ENCODE results near the gene CABLES1. TPM values are rescaled to one million over a fixed set of nuclear protein-coding genes. Genes with fewer than 3 reads are reported as not detected.

CABLES1 gene
- total RNA-seq, 2 donors from 2014 or later = 9.9 to 16.7 TPM

- Histone ChIP-seq H3K27ac (ENCODE audit: low read depth, low read length) (no peak overlapping the region), H3K4me1 (ENCODE audit: control insufficient read depth, insufficient read depth, low read length) (peaks cover 4% of the 10 kb centered on the region), H3K9ac (ENCODE audit: extremely low read depth, low read length, poor library complexity, severe bottlenecking) (no peak overlapping the region), H3K9me3 (ENCODE audit: control insufficient read depth, low read length) (peaks cover 16% of the 10 kb centered on the region), H3K36me3 (ENCODE audit: control insufficient read depth, insufficient read depth, low read length) (no peaks in the 10 kb centered on the region), H3K27me3 (ENCODE audit: control insufficient read depth, insufficient read depth, low read length, poor library complexity, severe bottlenecking) (no peaks in the 10 kb centered on the region), H3K4me3 (ENCODE audit: low read length) (no peak overlapping the region)
- WGBS, 2 experiments (ENCODE audit: insufficient coverage in 1 of 2, insufficient read length in 1 of 2) = 97 to 98% methylated on average over 10 of the region's 10 CpGs
- Mint-ChIP-seq H3K27ac (no peak overlapping the region), H3K4me1 (peaks cover 8% of the 10 kb centered on the region), H3K4me3 (no peak overlapping the region), H3K36me3 (ENCODE audit: low read depth) (peaks cover 76% of the 10 kb centered on the region), H3K9me3 (no peaks in the 10 kb centered on the region), H3K27me3 (ENCODE audit: insufficient read depth) (no peaks in the 10 kb centered on the region)
- DNase-seq = no peak
- no peak for TF ChIP-seq CTCF (conservative IDR thresholded peaks at IDR 0.05)
Measured at GRCh38 chr18:23201741-23202140, 66.5 kb downstream of the CABLES1 start.

- peaks cover 15% of the 10 kb centered on the region for H3K9me3 ChIP-seq (ENCODE audit: control insufficient read depth, low read length)
- no peak for DNase-seq
- H3K9me3 Mint-ChIP-seq = peaks cover 6% of the 10 kb centered on the region
- H3K4me3 Mint-ChIP-seq = no peak overlapping the region
- no peak overlapping the region for H3K27ac Mint-ChIP-seq
- peaks cover 69% of the 10 kb centered on the region for H3K36me3 Mint-ChIP-seq (ENCODE audit: low read depth)
- H3K27me3 ChIP-seq (ENCODE audit: control insufficient read depth, insufficient read depth, low read length, poor library complexity, severe bottlenecking) = no peaks in the 10 kb centered on the region
- H3K4me3 ChIP-seq (ENCODE audit: low read length) = no peak overlapping the region
- peaks cover 8% of the 10 kb centered on the region for H3K4me1 Mint-ChIP-seq
- no peak for TF ChIP-seq CTCF (conservative IDR thresholded peaks at IDR 0.05)
- no peaks in the 10 kb centered on the region for H3K27me3 Mint-ChIP-seq (ENCODE audit: insufficient read depth)
- peaks cover 4% of the 10 kb centered on the region for H3K4me1 ChIP-seq (ENCODE audit: control insufficient read depth, insufficient read depth, low read length)
- 91 to 96% methylated on average over 13 to 15 of the region's 15 CpGs for WGBS, 2 experiments (ENCODE audit: insufficient coverage in 1 of 2, insufficient read length in 1 of 2)
- H3K27ac ChIP-seq (ENCODE audit: low read depth, low read length) = no peak overlapping the region
- H3K9ac ChIP-seq (ENCODE audit: extremely low read depth, low read length, poor library complexity, severe bottlenecking) = no peak overlapping the region
- no peaks in the 10 kb centered on the region for H3K36me3 ChIP-seq (ENCODE audit: control insufficient read depth, insufficient read depth, low read length)
Measured at GRCh38 chr18:23203891-23204432, 68.7 kb downstream of the CABLES1 start.

GRCh38 chr18:23204589-23205235 lies 69.4 kb downstream of the CABLES1 start:
- peaks cover 69% of the 10 kb centered on the region for H3K36me3 Mint-ChIP-seq (ENCODE audit: low read depth)
- Histone ChIP-seq H3K36me3 (ENCODE audit: control insufficient read depth, insufficient read depth, low read length) (no peaks in the 10 kb centered on the region), H3K27ac (ENCODE audit: low read depth, low read length) (no peak overlapping the region), H3K4me3 (ENCODE audit: low read length) (no peak overlapping the region), H3K9ac (ENCODE audit: extremely low read depth, low read length, poor library complexity, severe bottlenecking) (no peak overlapping the region), H3K9me3 (ENCODE audit: control insufficient read depth, low read length) (peaks cover 9% of the 10 kb centered on the region), H3K27me3 (ENCODE audit: control insufficient read depth, insufficient read depth, low read length, poor library complexity, severe bottlenecking) (no peaks in the 10 kb centered on the region), H3K4me1 (ENCODE audit: control insufficient read depth, insufficient read depth, low read length) (peaks cover 4% of the 10 kb centered on the region)
- peaks cover 8% of the 10 kb centered on the region for H3K4me1 Mint-ChIP-seq
- WGBS, 2 experiments (ENCODE audit: insufficient coverage in 1 of 2, insufficient read length in 1 of 2) = 93 to 94% methylated on average over 8 to 10 of the region's 10 CpGs
- H3K4me3 Mint-ChIP-seq = no peak overlapping the region
- no peak overlapping the region for H3K27ac Mint-ChIP-seq
- H3K27me3 Mint-ChIP-seq (ENCODE audit: insufficient read depth) = no peaks in the 10 kb centered on the region
- no peak for TF ChIP-seq CTCF (conservative IDR thresholded peaks at IDR 0.05)
- peaks cover 6% of the 10 kb centered on the region for H3K9me3 Mint-ChIP-seq
- no peak for DNase-seq
